GM19395 (cell line): ENCODE results near the gene SNAP47.

Experiments used
- ATAC-seq: cut with Tn5 transposase; IDR thresholded peaks from one replicate; pipeline ENCODE4 v1.9.1; 2021; ENCODE audit warnings: mild to moderate bottlenecking, moderate library complexity; ENCODE audit not compliant: unreplicated experiment

Gene SNAP47

GRCh38 chr1:227731696-227732585 lies 3.3 kb upstream of the SNAP47 start:
- ATAC-seq, result no peak

- ATAC-seq, result no peak
Observed at GRCh38 chr1:227732586-227733308, 2.5 kb upstream of the SNAP47 start.

GRCh38 chr1:227733309-227733705 lies 1.9 kb upstream of the SNAP47 start:
- ATAC-seq, result no peak

GRCh38 chr1:227733751-227734545 lies 1.3 kb upstream of the SNAP47 start:
- no peak for ATAC-seq

GRCh38 chr1:227734546-227734855 lies 734 bp upstream of the SNAP47 start:
- ATAC-seq, result no peak

- peak; percentile 47 for ATAC-seq
Observed at GRCh38 chr1:227735539-227736285, 477 bp downstream of the SNAP47 start.

GRCh38 chr1:227736814-227737432 lies 1.7 kb downstream of the SNAP47 start:
- no peak for ATAC-seq

GRCh38 chr1:227738820-227739219 lies 3.6 kb downstream of the SNAP47 start:
- ATAC-seq, result no peak

GRCh38 chr1:227739636-227740035 lies 4.4 kb downstream of the SNAP47 start:
- no peak for ATAC-seq

GRCh38 chr1:227740401-227740960 lies 5.2 kb downstream of the SNAP47 start:
- no peak for ATAC-seq

- ATAC-seq, result no peak
Observed at GRCh38 chr1:227741166-227741870, 6.1 kb downstream of the SNAP47 start.

GRCh38 chr1:227742738-227743715 lies 7.8 kb downstream of the SNAP47 start:
- no peak for ATAC-seq

GRCh38 chr1:227744668-227745067 lies 9.4 kb downstream of the SNAP47 start:
- ATAC-seq, result no peak

GRCh38 chr1:227745568-227746265 lies 10.5 kb downstream of the SNAP47 start:
- ATAC-seq, result no peak

- ATAC-seq, result no peak
Observed at GRCh38 chr1:227746676-227747075, 11.4 kb downstream of the SNAP47 start.

- no peak for ATAC-seq
Observed at GRCh38 chr1:227747382-227747781, 12.1 kb downstream of the SNAP47 start.

- no peak for ATAC-seq
Observed at GRCh38 chr1:227747948-227748495, 12.8 kb downstream of the SNAP47 start.
